GM13976 (cell line): ENCODE results near the gene COPZ1.

ENCODE experiments used
- DNase-seq: peaks from one replicate; pipeline ENCODE4 v3.0.0; 2012; ENCODE audit warnings: low spot score
- in situ Hi-C: fragments of 300-500 bp; cut with MboI; formaldehyde crosslinking; loops from one replicate; pipeline ENCODE4 v1.12.0; 2022; ENCODE audit warnings: low sequenced_read_pairs, mixed read lengths, inconsistent platforms; ENCODE audit not compliant: unreplicated experiment
- TF ChIP-seq, protein P1 (sequence below): IDR thresholded peaks from 2 replicates; pipeline ENCODE4 v1.5.1; 2012; ENCODE audit warnings: borderline replicate concordance, mild to moderate bottlenecking; ENCODE audit not compliant: insufficient read depth; ENCODE audit errors: extremely low read depth, missing control alignments, control extremely low read depth

COPZ1 gene

DNA sequence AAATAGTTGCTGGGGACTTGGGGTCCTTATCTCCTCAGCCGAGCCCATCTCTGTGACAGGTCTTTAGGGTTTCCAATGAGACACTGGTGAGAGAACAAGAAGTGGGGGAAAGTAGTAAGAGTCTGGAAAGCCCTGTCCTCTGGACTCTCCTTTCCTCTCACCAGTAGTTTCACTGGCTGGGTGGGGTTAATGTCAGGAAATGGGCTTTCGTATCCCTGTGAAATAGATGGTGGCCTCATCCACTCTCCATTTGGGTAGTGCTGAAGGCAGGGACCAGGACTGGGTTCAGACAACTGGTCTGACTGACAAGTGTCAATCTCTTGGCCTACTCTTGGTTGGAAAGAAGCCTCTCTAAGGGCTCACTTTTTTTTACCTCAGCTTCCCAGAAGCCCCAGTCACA lies 52.1 kb downstream of the COPZ1 start:
- TF ChIP-seq, protein P1, sequence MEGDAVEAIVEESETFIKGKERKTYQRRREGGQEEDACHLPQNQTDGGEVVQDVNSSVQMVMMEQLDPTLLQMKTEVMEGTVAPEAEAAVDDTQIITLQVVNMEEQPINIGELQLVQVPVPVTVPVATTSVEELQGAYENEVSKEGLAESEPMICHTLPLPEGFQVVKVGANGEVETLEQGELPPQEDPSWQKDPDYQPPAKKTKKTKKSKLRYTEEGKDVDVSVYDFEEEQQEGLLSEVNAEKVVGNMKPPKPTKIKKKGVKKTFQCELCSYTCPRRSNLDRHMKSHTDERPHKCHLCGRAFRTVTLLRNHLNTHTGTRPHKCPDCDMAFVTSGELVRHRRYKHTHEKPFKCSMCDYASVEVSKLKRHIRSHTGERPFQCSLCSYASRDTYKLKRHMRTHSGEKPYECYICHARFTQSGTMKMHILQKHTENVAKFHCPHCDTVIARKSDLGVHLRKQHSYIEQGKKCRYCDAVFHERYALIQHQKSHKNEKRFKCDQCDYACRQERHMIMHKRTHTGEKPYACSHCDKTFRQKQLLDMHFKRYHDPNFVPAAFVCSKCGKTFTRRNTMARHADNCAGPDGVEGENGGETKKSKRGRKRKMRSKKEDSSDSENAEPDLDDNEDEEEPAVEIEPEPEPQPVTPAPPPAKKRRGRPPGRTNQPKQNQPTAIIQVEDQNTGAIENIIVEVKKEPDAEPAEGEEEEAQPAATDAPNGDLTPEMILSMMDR: no peak
- in situ Hi-C loops: no loop called here
- DNase-seq: no peak

DNA sequence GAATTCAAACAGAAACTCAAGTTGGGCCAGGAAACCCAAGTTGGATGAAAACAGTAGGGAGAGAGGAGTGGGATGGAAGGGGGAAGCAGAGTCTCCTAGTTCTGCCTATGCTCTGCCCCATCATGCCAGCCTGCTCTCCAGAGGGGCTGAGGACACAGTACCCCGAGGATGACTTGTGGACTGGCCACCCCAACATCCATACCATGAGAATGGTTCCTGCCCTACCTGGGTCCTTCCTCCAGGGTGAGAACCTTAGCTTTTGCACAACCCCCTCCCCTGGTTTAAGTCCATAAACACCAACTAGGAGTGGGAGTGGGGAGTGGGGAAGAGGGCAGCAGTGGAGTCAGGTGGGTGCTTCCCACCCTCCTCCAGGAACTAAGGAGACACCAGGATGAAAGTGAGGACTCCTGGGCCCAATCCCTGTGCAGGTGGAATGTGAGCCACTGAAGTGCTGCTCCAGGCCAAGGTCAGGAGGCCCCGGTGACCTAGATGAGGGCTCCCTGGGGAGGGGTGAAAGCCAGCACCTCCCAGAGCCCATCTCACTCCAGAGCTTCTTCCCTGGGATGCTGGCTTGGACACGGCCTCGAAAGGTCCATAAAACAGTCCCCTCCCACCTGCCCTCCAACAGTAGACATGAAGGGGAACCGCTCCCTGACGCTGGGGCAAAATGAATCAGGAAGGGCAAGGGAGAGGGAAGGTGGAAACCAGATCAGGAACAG lies 53.0 kb downstream of the COPZ1 start:
- DNase-seq: no peak
- TF ChIP-seq, protein P1: no peak
- in situ Hi-C loops: no loop called here

DNA sequence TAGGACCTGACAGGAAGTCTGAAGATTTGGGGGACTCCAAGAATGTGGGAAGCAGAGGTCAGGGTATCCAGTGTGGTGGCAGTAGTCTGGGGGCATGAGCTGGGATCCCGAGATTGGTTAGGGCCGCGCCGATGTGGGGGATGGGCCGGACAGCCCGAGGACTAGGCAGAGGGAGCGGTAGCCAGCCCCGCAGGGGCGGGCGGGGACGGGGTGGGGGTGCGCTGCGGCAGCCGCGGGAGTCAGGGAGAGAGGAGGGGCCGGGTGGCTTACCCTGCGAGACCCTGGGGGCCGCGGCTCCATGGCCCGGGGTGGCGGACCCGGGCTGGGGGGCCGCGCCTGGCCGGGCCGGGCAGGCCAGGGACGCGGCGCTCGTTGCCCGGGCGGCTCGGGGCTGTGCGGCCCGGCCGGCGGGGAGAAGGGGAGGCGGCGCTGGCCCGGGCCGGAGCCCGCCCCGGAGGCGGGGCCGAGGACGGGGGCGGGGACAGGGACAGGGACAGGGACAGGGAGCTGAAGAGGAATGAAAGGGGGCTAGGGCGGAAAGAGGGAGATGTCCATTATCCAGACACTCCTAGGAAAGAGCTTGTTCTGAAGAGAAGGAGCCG lies 54.0 kb downstream of the COPZ1 start:
- no peak for DNase-seq
- in situ Hi-C loops: no loop called here
- TF ChIP-seq, protein P1: no peak

DNA sequence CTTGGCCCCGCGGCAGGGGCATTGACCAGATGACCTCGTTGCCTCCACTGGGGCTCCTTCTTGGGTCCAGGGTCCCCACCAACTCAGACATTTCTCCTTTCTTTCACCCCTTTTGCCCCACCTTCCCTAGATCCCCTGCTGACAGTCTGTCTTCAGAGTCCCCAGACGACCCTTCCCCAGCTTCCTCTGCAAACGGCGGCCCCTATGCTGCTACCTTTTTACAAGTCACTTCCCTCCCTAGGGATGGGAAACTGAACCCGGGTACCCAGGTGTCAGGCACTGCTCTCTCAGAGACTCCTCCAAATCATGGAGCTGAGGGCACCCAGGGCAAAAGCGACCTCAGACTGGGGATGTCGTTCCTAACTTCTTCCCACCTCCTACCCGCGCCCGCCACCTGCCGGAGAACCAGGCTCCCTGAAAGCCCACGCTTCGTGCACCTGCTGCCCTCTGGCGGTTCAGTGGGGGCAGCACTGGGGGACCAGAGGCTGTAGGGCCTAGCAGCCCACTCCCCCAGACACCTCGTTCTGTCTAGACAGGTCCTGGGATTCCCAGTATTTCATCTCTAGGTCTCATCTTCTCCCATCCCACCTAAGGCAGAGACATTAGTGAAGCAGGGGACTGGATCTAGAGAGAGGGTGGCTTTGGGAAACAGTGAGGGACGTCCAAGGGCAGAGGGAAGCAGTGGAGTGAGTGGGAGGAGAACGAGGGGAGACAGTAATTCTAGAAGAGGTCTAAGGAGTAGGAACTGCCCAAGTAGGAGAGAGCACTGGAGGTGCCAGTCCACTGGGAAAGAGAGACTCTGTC lies 54.7 kb downstream of the COPZ1 start:
- DNase-seq: peak; percentile 94
- TF ChIP-seq, protein P1: peak; percentile 100
- in situ Hi-C loops: no loop called here

DNA sequence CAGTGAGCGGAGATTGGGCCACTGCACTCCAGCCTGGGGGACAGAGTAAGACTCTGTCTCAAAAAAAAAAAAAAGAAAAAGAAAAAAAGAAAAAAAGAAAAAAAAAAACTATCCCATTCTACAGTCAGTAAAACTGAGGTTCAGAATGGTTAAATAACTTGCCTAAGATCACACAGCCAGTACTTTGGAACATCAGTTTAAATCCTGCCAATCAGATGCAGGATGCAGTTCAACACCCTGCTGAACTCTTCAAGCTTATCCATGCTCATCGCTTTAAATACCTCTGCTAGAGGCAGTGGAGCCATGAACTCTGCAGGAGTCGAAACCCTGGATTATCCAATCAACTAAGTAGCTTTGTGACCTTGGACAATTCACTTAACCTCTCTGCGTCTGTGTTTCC lies 56.2 kb downstream of the COPZ1 start:
- TF ChIP-seq, protein P1: no peak
- in situ Hi-C loops: no loop called here
- no peak for DNase-seq

DNA sequence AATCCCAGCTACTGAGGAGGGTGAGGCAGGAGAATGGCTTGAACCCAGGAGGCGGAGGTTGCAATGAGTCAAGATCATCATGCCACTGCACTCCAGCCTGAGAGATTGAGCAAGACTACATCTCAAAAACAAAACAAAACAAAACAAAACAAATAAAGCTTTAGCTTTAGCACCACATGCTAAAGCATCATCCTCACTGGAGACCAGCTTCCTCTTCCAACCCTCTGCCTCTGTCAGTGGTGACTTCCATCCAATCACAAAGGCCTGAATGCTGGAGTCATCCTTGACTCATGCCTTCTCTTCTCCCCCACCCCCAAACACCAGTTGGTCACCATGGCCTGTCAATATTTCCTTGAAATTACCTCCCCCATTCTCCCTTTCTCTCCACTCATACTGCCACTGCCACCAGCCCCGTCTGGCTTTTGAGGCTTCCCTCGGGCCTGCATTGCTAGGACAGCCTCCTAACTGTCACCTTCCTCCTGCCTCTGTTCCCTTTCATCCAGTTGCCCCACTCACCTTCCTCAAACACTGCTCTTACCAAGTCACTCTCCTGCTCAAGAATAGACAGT lies 58.2 kb downstream of the COPZ1 start:
- TF ChIP-seq, protein P1: no peak
- in situ Hi-C loops: no loop called here
- DNase-seq: no peak
